HepG2 (cell line): ENCODE data around the gene ANG. TPM values are rescaled to one million over a fixed set of nuclear protein-coding genes. Genes with fewer than 3 reads are reported as not detected.

Source experiments
- CSRNP1 ChIP-seq: sonication (generic); formaldehyde crosslinking; IDR thresholded peaks from 2 replicates; pipeline ENCODE4 v1.8.1; 2023; ENCODE audit warnings: mild to moderate bottlenecking, missing genetic modification reagents
- KAT8 ChIP-seq: IDR thresholded peaks from 2 replicates; pipeline ENCODE4 v1.6.1; 2016; ENCODE audit warnings: missing genetic modification reagents, missing compliant biosample characterization
- REST ChIP-seq, 2 experiments: IDR thresholded peaks; 2 replicates each; pipeline ENCODE4 v1.6.1; 2011 to 2012; ENCODE audit warnings: low read length in 2 of 2, borderline replicate concordance in 1 of 2, low read depth in 1 of 2, mild to moderate bottlenecking in 1 of 2, moderate library complexity in 1 of 2
- STAG1 ChIP-seq: sonication (generic); formaldehyde crosslinking; IDR thresholded peaks from 2 replicates; pipeline ENCODE4 v1.4.0; 2020; ENCODE audit warnings: missing genetic modification reagents
- UBTF ChIP-seq: sonication (generic); formaldehyde crosslinking; IDR thresholded peaks from 2 replicates; pipeline ENCODE4 v1.4.0; 2020; ENCODE audit warnings: mild to moderate bottlenecking, missing genetic modification reagents
- ZBTB38 ChIP-seq: sonication (generic); formaldehyde crosslinking; IDR thresholded peaks from 2 replicates; pipeline ENCODE4 v1.5.1; 2020; ENCODE audit warnings: mild to moderate bottlenecking, missing genetic modification reagents
- ZNF510 ChIP-seq: sonication (generic); formaldehyde crosslinking; IDR thresholded peaks from 2 replicates; pipeline ENCODE4 v1.4.0; 2020; ENCODE audit warnings: low read depth, mild to moderate bottlenecking, missing genetic modification reagents
- ZNF761 ChIP-seq: sonication (generic); formaldehyde crosslinking; conservative IDR thresholded peaks from 2 replicates; pipeline ENCODE4 v1.4.0; 2020; ENCODE audit warnings: mild to moderate bottlenecking, missing genetic modification reagents
- polyA plus RNA-seq, 8 experiments: library from polyadenylated mRNA; depleted of rRNA in 3 of 8; stranded (reverse) in 7 of 8; unstranded in 1 of 8; fragments of >200 nt; fragmentation: Illumina TruSeq in 4 of 8; extraction: Trizol in 4 of 8; gene quantifications; 2 replicates each; pipeline versions ENCODE4 v1.2.1 to v1.2.3, GENCODE V29; 2011 to 2016; ENCODE audit warnings: low read depth in 4 of 8, missing spikeins in 1 of 8, mixed read lengths in 1 of 8; ENCODE audit not compliant: insufficient read depth in 1 of 8
- total RNA-seq, 5 experiments: library from RNA; depleted of rRNA; stranded (reverse); fragments of >200 nt; fragmentation: Illumina TruSeq; extraction: Trizol; gene quantifications; 2 replicates each; pipeline ENCODE4 v1.2.3, GENCODE V29; 2016; ENCODE audit warnings: low read depth in 1 of 5
- TF ChIP-seq, protein P1 (sequence below): sonication (generic); formaldehyde crosslinking; IDR thresholded peaks from 2 replicates; pipeline ENCODE4 v1.4.0; 2020; ENCODE audit warnings: missing genetic modification reagents, borderline replicate concordance
- TF ChIP-seq, protein P2 (sequence below): sonication (generic); formaldehyde crosslinking; IDR thresholded peaks from 2 replicates; pipeline ENCODE4 v1.4.0; 2020; ENCODE audit warnings: missing genetic modification reagents

ANG gene
- total and polyA plus RNA-seq, 2 of the 13 experiments (the other 11 are each of a cell fraction or from before 2014, with no cell fraction given): 83.6 to 401 TPM

- no peak for TF ChIP-seq CSRNP1
- no peak for TF ChIP-seq KAT8
- no peak for TF ChIP-seq ZNF761 (CRISPR knock-in tag)
- no peak for TF ChIP-seq STAG1 (CRISPR knock-in tag)
- TF ChIP-seq ZBTB38 (CRISPR knock-in tag): peak; percentile 0; the same call in 1 of the 2 replicates
- no peak for TF ChIP-seq REST (IDR thresholded peaks at IDR 0.05; ENCODE audit: borderline replicate concordance in 1 of 2, low read depth in 1 of 2, low read length in 2 of 2)
- TF ChIP-seq, protein P1, sequence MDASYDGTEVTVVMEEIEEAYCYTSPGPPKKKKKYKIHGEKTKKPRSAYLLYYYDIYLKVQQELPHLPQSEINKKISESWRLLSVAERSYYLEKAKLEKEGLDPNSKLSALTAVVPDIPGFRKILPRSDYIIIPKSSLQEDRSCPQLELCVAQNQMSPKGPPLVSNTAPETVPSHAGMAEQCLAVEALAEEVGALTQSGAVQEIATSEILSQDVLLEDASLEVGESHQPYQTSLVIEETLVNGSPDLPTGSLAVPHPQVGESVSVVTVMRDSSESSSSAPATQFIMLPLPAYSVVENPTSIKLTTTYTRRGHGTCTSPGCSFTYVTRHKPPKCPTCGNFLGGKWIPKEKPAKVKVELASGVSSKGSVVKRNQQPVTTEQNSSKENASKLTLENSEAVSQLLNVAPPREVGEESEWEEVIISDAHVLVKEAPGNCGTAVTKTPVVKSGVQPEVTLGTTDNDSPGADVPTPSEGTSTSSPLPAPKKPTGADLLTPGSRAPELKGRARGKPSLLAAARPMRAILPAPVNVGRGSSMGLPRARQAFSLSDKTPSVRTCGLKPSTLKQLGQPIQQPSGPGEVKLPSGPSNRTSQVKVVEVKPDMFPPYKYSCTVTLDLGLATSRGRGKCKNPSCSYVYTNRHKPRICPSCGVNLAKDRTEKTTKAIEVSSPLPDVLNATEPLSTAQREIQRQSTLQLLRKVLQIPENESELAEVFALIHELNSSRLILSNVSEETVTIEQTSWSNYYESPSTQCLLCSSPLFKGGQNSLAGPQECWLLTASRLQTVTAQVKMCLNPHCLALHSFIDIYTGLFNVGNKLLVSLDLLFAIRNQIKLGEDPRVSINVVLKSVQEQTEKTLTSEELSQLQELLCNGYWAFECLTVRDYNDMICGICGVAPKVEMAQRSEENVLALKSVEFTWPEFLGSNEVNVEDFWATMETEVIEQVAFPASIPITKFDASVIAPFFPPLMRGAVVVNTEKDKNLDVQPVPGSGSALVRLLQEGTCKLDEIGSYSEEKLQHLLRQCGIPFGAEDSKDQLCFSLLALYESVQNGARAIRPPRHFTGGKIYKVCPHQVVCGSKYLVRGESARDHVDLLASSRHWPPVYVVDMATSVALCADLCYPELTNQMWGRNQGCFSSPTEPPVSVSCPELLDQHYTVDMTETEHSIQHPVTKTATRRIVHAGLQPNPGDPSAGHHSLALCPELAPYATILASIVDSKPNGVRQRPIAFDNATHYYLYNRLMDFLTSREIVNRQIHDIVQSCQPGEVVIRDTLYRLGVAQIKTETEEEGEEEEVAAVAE: no peak; the same call in 1 of the 2 replicates
- TF ChIP-seq, protein P2, sequence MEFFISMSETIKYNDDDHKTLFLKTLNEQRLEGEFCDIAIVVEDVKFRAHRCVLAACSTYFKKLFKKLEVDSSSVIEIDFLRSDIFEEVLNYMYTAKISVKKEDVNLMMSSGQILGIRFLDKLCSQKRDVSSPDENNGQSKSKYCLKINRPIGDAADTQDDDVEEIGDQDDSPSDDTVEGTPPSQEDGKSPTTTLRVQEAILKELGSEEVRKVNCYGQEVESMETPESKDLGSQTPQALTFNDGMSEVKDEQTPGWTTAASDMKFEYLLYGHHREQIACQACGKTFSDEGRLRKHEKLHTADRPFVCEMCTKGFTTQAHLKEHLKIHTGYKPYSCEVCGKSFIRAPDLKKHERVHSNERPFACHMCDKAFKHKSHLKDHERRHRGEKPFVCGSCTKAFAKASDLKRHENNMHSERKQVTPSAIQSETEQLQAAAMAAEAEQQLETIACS: no peak
- peak; percentile 41; the same call in 1 of the 2 replicates for TF ChIP-seq ZNF510 (CRISPR knock-in tag)
- no peak; the same call in 1 of the 2 replicates for TF ChIP-seq UBTF
Observed at GRCh38 chr14:20684662-20685456, 3.7 kb upstream of the ANG start (continued).
